Vagina (tissue), 2 donors: ENCODE data around the gene DEAF1.

ENCODE experiments used
- CTCF ChIP-seq, 3 experiments: fragments of 450-650 bp in 2 of 3; fragments of 200-600 bp in 1 of 3; sonication (generic) in 1 of 3; IDR thresholded peaks; one replicate each; pipeline ENCODE4 v1.5.1; 2017 to 2019; ENCODE audit warnings: antibody characterized with exemption in 3 of 3, mild to moderate bottlenecking in 2 of 3, moderate library complexity in 2 of 3
- POLR2A ChIP-seq, 2 donors: fragments of 450-650 bp; IDR thresholded peaks; one replicate each; pipeline ENCODE4 v1.6.1; 2017; ENCODE audit warnings: antibody characterized with exemption in 2 of 2, mild to moderate bottlenecking in 2 of 2, moderate library complexity in 2 of 2
- POLR2AphosphoS5 ChIP-seq, 2 donors: sonication (generic); formaldehyde crosslinking; IDR thresholded peaks; one replicate each; pipeline ENCODE4 v1.9.0; 2017; ENCODE audit warnings: antibody characterized with exemption in 2 of 2, mild to moderate bottlenecking in 2 of 2, low read depth in 1 of 2; ENCODE audit not compliant: insufficient read depth in 1 of 2

DNA sequence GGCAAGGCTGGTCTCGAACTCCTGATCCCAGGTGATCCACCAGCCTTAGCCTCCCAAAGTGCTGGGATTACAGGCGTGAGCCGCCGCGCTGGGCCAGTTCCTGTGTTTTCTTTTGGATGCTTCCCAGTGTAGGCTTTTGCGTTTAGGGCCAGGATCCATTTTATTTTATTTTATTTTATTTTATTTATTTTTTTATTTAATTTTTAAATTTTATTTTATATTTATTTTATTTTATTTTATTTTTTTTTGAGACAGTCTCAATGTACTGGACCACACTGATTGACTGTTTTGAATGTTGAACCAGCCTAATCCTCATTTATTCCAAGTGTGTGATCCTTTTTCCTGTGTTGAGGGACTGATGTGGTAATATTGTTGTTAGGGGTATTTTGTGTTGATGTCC lies 19.4 kb upstream of the DEAF1 start:
- TF ChIP-seq POLR2AphosphoS5 (IDR thresholded peaks at IDR 0.05; ENCODE audit: insufficient read depth in 1 of 2, low read depth in 1 of 2) (no peak), CTCF (IDR thresholded peaks at IDR 0.05) (no peak), POLR2A (IDR thresholded peaks at IDR 0.05) (no peak)
